ENCODE results near the gene SEC31A. TPM values are rescaled to one million over a fixed set of nuclear protein-coding genes. Genes with fewer than 3 reads are reported as not detected.
"Not testable (repeated sequence)": the region's sequence is repeated elsewhere in the genome, so short reads cannot be mapped to it uniquely, and the experiment has no call there.

SEC31A gene
- total RNA-seq, 1 experiment from 2014 or later = 128 TPM

DNA sequence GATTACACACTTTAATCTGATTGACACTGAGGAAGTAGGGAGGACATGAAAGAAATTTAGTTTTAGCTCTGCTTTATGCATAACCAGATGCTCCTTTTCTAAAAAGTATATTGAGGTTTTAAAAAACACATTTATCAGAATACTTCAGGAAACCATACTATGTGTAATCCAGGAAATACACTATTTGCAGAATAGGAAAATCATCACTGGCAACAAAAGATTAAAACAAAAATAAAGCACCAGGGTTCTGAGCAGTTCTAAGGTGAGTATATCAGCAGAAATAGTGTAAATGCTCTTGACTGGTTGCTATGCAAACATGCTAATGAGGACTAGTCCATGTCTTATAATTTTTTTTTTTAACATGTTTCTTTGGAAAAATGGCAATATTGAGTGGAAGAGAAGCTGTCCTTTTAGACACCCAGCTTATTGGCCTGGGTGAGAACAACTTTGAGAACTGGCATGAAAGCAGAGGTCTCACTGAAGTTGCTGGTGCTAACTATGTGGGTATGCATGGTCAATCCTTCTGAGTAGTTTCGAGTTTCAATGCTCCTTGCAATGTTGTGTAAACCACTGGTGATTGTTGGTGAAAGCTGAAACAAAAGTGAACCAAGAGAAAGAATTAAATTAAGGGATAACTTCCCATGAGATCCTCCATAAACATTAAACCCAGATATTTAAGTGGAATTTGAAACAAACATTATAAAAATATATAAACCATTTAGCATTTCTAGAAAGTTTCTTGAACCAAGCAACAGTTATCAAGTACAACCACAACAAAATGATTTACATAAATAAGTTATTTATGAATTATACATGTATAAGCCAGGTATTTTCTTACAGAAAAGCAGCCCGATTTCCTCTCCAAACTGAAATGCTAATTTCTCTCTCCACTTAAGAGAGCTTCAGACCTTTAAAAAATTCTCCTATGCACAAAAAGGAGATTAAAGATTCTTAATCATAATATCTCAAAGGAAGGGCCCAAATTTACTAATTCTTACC, 72.0 kb downstream of the SEC31A start:
- Histone ChIP-seq H3K9me3 (ENCODE audit: control insufficient read depth, low read depth, low read length) (no peaks in the 10 kb centered on the region), H3K18ac (ENCODE audit: insufficient read length, low read depth, low read length) (no peak overlapping the region), H3K79me2 (ENCODE audit: insufficient read depth, low read length) (no peaks in the 10 kb centered on the region), H3K4me1 (ENCODE audit: insufficient read depth, low read length) (no peaks in the 10 kb centered on the region), H4K20me1 (ENCODE audit: control insufficient read depth, insufficient read depth, insufficient read length) (no peaks in the 10 kb centered on the region), H2AFZ (ENCODE audit: low read length) (no peak overlapping the region), H3K4me2 (ENCODE audit: insufficient read depth, insufficient read length, low read length) (no peak overlapping the region), H4K8ac (replicated peaks; ENCODE audit: insufficient read length, low read depth, low read length) (no peak overlapping the region), H3K4ac (ENCODE audit: low read depth, low read length) (no peak overlapping the region), H4K5ac (ENCODE audit: insufficient read length, low read depth, low read length) (no peak overlapping the region), H2BK15ac (ENCODE audit: low read depth, low read length) (no peak overlapping the region), H2BK12ac (ENCODE audit: insufficient read length, low read depth, low read length) (no peak overlapping the region), H3K27me3 (ENCODE audit: insufficient read depth, low read length) (no peaks in the 10 kb centered on the region), H2AK5ac (ENCODE audit: insufficient read length, low read length) (no peak overlapping the region), H3K79me1 (ENCODE audit: insufficient read depth, low read depth, low read length, poor library complexity, severe bottlenecking) (no peaks in the 10 kb centered on the region), H3K9ac (ENCODE audit: extremely low read depth, insufficient read length, low read length) (no peak overlapping the region), H3K56ac (ENCODE audit: insufficient read length, low read depth, low read length) (no peak overlapping the region), H4K91ac (ENCODE audit: insufficient read length, low read depth, low read length) (no peak overlapping the region), H3T11ph (ENCODE audit: low read length) (no peak overlapping the region), H3K23me2 (ENCODE audit: insufficient read length, low read depth, low read length, poor library complexity, severe bottlenecking) (no peaks in the 10 kb centered on the region), H3K27ac (ENCODE audit: insufficient read length, low read depth, low read length) (no peak overlapping the region), H2BK120ac (ENCODE audit: low read depth, low read length, poor library complexity, severe bottlenecking) (no peak overlapping the region), H3K23ac (ENCODE audit: insufficient read length, low read depth, low read length) (no peak overlapping the region), H2BK5ac (ENCODE audit: insufficient read length, low read length) (no peak overlapping the region), H3K14ac (ENCODE audit: insufficient read depth, low read length) (no peak overlapping the region), H2BK20ac (ENCODE audit: low read depth, low read length, poor library complexity, severe bottlenecking) (no peak overlapping the region)
- DNase-seq = no peak
- Mint-ChIP-seq H3K36me3 (ENCODE audit: insufficient read depth in 1 of 3, low read depth in 3 of 3) (peaks cover 22 to 64% (median 51%) of the 10 kb centered on the region in 3 experiments), H3K4me3 (no peak overlapping the region), H3K27me3 (ENCODE audit: low read depth) (peaks cover 19% of the 10 kb centered on the region), H3K27ac (no peak overlapping the region), H3K4me1 (0 out of 4 replicates have a peak, but pooled peaks cover 0 to 1% of the 10 kb centered on the region in 2 experiments), H3K9me3 (no peaks in the 10 kb centered on the region)
- TF ChIP-seq, protein P1, sequence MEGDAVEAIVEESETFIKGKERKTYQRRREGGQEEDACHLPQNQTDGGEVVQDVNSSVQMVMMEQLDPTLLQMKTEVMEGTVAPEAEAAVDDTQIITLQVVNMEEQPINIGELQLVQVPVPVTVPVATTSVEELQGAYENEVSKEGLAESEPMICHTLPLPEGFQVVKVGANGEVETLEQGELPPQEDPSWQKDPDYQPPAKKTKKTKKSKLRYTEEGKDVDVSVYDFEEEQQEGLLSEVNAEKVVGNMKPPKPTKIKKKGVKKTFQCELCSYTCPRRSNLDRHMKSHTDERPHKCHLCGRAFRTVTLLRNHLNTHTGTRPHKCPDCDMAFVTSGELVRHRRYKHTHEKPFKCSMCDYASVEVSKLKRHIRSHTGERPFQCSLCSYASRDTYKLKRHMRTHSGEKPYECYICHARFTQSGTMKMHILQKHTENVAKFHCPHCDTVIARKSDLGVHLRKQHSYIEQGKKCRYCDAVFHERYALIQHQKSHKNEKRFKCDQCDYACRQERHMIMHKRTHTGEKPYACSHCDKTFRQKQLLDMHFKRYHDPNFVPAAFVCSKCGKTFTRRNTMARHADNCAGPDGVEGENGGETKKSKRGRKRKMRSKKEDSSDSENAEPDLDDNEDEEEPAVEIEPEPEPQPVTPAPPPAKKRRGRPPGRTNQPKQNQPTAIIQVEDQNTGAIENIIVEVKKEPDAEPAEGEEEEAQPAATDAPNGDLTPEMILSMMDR (conservative IDR thresholded peaks at IDR 0.05) = no peak
- no CpG with 5 or more reads among the region's 2 CpGs for WGBS (ENCODE audit: extremely low coverage, insufficient read length, low lambda C conversion rate)

DNA sequence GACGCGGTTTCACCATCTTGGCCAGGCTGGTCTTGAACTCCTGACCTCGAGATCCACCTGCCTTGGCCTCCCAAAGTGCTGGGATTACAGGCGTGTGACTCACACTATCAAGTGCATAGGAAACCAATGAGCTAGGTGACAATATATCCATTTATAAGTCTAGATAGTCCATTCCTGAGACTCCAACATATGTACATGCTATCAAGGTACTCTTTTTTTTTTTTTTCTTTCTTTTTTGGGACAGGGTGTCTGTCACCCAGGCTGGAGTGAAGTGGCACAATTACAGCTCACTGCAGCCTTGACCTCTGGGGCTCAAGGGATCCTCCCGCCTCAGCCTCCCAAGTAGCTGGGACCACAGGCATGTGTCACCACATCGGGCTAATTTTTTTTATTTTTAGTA, 74.1 kb downstream of the SEC31A start:
- H3K4me2 ChIP-seq (ENCODE audit: insufficient read depth, insufficient read length, low read length); H3K27ac Mint-ChIP-seq; H3K79me2 ChIP-seq (ENCODE audit: insufficient read depth, low read length); H2BK15ac ChIP-seq (ENCODE audit: low read depth, low read length); DNase-seq; H3K23me2 ChIP-seq (ENCODE audit: insufficient read length, low read depth, low read length, poor library complexity, severe bottlenecking); H3K9me3 ChIP-seq (ENCODE audit: control insufficient read depth, low read depth, low read length); H3K4ac ChIP-seq (ENCODE audit: low read depth, low read length); H4K20me1 ChIP-seq (ENCODE audit: control insufficient read depth, insufficient read depth, insufficient read length); H3K9me3 Mint-ChIP-seq; H3K14ac ChIP-seq (ENCODE audit: insufficient read depth, low read length); H3K56ac ChIP-seq (ENCODE audit: insufficient read length, low read depth, low read length); H3K27ac ChIP-seq (ENCODE audit: insufficient read length, low read depth, low read length); H4K8ac ChIP-seq (replicated peaks; ENCODE audit: insufficient read length, low read depth, low read length); H2BK12ac ChIP-seq (ENCODE audit: insufficient read length, low read depth, low read length); H3K18ac ChIP-seq (ENCODE audit: insufficient read length, low read depth, low read length); H3K79me1 ChIP-seq (ENCODE audit: insufficient read depth, low read depth, low read length, poor library complexity, severe bottlenecking); H2BK120ac ChIP-seq (ENCODE audit: low read depth, low read length, poor library complexity, severe bottlenecking); H3K4me3 Mint-ChIP-seq; H3K4me1 ChIP-seq (ENCODE audit: insufficient read depth, low read length); H2BK20ac ChIP-seq (ENCODE audit: low read depth, low read length, poor library complexity, severe bottlenecking); H4K5ac ChIP-seq (ENCODE audit: insufficient read length, low read depth, low read length); H3K23ac ChIP-seq (ENCODE audit: insufficient read length, low read depth, low read length); H2AFZ ChIP-seq (ENCODE audit: low read length); H3K9ac ChIP-seq (ENCODE audit: extremely low read depth, insufficient read length, low read length); H3T11ph ChIP-seq (ENCODE audit: low read length); H2BK5ac ChIP-seq (ENCODE audit: insufficient read length, low read length); H3K27me3 ChIP-seq (ENCODE audit: insufficient read depth, low read length); H2AK5ac ChIP-seq (ENCODE audit: insufficient read length, low read length); H4K91ac ChIP-seq (ENCODE audit: insufficient read length, low read depth, low read length): not testable (repeated sequence)
- WGBS (ENCODE audit: extremely low coverage, insufficient read length, low lambda C conversion rate) = no CpG with 5 or more reads among the region's 6 CpGs
- H3K27me3 Mint-ChIP-seq (ENCODE audit: low read depth) = peaks cover 40% of the 10 kb centered on the region
- peaks cover 9 to 11% of the 10 kb centered on the region in 2 experiments for H3K4me1 Mint-ChIP-seq
- peaks cover 9 to 46% (median 35%) of the 10 kb centered on the region in 3 experiments; a peak in 6 of 7 replicates for H3K36me3 Mint-ChIP-seq (ENCODE audit: insufficient read depth in 1 of 3, low read depth in 3 of 3)

All from H9 (cell line).